CMK (cell line): Measurements from ENCODE around the gene FOCAD.
"Not testable (repeated sequence)": the region's sequence is repeated elsewhere in the genome, so short reads cannot be mapped to it uniquely, and the experiment has no call there.

Source experiments
- DNase-seq: peaks from one replicate; pipeline ENCODE4 v3.0.0-alpha.2; 2010; ENCODE audit warnings: low read depth

FOCAD gene

DNA sequence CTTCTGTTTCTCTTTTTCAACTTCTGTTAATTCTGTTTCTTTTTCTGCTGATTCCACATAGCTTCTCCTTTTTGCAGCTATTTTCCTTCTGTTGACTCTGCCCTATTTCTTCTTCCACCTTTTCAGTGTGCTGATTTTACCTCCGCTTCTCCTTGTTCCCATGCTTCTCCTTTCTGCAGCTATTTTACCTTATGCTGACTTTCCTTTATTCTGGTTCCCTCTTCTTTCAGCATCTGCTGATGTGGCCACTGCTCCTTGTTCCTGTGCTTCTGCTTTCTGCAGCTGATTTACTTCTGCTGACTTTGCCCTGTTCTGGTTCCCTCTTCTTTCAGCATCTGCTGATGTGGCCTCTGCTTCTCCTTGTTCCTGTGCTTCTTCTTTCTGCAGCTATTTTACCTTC is 288.6 kb downstream of the FOCAD start:
- DNase-seq, result no peak

DNA sequence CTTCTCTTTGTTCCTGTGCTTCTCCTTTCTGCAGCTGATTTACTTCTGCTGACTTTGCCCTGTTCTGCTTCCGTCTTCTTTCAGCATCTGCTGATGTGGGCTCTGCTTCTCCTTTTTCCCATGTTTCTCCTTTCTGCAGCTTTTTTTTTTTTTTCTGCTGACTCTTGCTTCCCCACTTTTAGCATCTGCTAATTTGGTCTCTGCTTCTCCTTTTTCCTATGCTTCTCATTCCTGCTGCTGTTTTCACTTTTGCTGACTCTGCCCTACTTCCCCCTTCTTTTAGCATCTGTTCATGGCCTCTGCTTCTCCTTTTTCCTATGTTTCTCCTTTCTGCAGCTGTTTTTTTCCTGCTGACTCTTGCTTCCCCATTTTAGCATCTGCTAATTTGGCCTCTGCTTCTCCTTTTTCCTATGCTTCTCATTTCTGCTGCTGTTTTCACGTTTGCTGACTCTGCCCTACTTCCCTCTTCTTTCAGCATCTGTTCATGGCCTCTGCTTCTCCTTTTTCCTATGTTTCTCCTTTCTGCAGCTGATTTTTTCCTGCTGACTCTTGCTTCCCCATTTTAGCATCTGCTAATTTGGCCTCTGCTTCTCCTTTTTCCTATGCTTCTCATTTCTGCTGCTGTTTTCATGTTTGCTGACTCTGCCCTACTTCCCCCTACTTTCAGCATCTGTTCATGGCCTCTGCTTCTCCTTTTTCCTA is 289.3 kb downstream of the FOCAD start:
- DNase-seq, result not testable (repeated sequence)

GRCh38 chr9:20974191-20974938 is 290.3 kb downstream of the FOCAD start:
- not testable (repeated sequence) for DNase-seq

- DNase-seq, result no peak
Observed at GRCh38 chr9:20978249-20978648, 294.2 kb downstream of the FOCAD start.

- no peak for DNase-seq
Observed at GRCh38 chr9:20980832-20981455, 296.9 kb downstream of the FOCAD start.

- no peak for DNase-seq
Observed at GRCh38 chr9:20981486-20981885, 297.4 kb downstream of the FOCAD start.

DNA sequence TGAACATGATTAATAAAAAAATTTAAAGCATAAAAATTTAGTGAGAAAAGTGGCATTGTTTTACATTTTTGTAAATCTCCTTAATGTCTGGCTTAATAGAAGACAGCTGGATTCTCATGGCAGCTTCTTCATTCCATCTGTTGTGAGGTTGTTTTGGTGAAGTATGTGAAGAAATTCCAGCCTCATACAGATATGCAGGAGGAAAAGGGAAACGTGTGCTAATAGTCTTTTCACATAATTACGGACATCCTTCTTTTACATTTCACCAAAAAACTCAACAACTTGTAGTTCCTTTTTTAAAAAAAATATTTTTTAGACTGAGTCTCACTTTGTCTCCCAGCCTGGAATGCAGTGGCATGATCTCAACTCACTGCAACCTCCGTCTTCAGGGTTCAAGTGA is 300.4 kb downstream of the FOCAD start:
- no peak for DNase-seq

- no peak for DNase-seq
Observed at GRCh38 chr9:20985851-20986600, 302.0 kb downstream of the FOCAD start.

- no peak for DNase-seq
Observed at GRCh38 chr9:20987521-20987920, 303.5 kb downstream of the FOCAD start.

DNA sequence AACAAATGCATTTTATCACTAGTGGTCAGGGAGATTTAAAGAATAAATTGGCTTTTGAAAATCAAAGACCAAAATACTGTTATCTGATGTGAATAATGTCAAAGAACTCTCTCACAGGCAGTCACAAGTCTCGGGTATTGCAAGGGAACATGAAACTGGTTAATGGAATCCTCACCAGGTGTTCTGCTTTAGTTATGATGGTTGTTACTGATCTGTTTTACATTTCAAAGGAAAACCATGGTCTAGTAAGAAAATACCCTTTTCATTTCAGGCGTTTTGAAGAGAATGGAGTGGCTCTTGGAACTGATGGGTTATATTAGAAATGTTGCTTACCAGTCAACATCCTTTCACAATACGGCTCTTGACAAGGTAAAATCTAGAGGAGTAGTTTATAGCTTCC is 304.0 kb downstream of the FOCAD start:
- no peak for DNase-seq

DNA sequence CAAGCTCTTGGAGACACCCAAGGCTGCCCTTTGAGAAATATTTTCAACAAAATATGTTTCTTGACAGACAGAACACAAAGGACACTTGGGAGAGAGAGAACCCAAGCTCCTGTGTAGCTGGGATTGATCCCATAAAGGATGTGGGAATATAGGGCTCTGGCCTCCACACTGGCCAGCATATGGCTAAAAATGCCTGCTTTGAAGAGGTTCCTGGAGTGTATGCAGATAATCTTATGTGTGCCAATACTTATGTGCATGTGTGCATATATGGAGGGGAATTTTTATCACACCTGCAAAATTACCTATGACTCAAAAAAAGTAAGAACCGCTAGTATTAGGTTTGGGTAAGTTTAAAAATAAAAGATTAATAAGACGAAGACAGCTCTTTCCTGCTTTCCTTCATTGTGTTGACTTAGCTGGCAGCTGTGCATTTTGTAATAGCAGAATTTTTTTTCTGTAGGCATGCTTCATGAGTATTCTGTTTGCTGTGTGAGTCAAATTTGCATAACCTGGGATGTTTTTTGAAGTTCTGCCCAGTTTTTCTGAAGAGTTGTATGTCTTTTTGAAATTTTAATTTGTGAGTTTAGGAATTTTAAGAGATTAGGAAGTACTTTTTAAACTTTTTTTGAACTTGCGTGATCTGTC is 304.7 kb downstream of the FOCAD start:
- no peak for DNase-seq

GRCh38 chr9:20989923-20990341 is 305.9 kb downstream of the FOCAD start:
- no peak for DNase-seq

- no peak for DNase-seq
Observed at GRCh38 chr9:20990867-20991266, 306.8 kb downstream of the FOCAD start.

DNA sequence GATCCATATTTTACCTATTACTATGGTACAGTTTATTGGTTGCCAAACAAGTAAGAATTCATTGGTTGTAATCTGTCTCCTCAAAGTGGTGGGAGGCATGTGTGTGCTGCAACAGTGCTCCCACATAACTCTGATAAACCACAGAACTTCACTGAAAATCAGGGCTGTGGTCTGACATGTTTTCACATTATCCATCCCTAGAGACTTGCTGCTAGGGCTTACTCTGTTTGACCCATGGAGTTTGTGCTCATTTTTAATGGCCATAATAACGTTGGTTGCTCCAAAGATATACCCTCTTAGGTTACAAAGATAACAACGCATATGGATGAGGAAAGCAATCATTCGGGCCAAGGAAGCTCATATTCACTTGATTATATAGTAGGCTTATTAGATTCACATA is 310.4 kb downstream of the FOCAD start:
- DNase-seq, result no peak

DNA sequence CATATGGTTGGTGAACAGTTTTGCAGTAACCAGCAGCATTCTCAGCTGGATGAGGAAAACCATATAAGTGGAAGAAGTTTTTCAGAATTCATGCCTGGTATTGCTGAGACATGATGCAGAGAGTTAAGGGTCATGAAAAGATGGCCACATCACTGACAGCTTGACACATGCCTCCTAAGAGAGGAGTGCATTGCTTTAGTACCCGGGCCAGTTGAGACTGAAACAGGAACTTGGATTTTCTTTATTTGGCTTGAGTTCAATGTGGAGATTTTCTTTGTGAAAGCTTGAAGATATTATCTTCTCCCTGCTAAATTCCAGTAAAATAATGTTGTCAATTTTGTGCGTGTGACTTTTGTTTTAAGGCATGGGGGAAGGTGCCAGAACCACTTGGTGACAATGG is 311.6 kb downstream of the FOCAD start:
- no peak for DNase-seq

DNA sequence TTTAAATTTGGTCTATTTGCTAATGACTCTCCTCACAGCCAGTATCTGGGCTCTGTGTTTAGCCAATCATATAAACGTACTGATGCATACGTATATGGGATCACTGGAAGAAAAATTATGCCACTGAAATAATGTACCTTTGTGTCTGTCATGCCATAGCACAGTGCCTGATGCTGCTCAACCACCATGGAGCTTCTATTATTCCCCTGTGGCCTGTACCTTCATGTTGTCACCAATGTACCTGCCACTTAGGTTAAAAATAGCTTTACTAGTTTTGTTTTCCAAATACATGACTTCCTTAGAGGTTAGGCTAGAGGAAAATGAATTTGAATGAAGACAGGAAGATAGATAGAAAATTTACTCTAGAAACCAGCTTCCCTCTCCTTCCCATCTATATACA is 312.8 kb downstream of the FOCAD start:
- DNase-seq, result no peak

- no peak for DNase-seq
Observed at GRCh38 chr9:20997503-20998076, 313.5 kb downstream of the FOCAD start.

DNA sequence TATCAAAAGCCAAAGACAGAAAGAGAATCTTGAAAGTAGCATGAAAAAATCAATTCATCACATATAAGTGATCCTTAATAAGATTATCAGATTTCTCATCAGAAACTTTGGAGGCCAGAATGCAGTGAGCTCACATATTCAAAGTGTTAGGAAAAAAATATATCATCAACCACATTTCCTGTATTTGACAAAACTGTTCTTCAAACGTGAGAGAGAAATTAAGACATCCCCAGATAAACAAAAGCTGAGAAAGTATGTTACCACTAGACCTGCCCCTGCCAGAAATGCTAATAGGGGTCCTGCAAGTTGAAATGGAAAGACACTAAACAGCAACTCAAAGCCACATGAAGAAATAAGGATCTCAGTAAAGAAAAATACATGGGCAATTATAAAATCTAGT is 317.5 kb downstream of the FOCAD start:
- DNase-seq, result no peak

DNA sequence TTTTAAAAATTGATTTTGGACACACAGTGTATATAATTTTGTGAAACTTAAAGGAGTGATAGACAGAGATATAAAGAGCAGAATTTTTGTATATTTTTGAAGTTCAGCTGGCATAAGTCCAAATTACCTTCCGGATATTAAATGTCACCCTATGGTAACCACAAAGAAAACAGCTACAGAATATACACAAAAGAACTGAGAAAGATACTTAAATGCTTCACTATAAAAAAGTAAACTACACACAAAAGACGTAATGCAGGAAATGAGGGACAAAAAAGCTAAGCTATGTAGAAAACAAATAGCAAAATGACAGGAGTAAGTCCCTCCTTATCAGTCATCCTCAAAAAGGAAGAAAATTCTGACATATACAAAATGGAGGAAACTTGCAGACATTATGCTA is 318.0 kb downstream of the FOCAD start:
- no peak for DNase-seq

- no peak for DNase-seq
Observed at GRCh38 chr9:21015129-21015815, 331.2 kb downstream of the FOCAD start.

GRCh38 chr9:21015995-21016394 is 331.9 kb downstream of the FOCAD start:
- DNase-seq, result no peak
